Inflammatory macrophage treated with lipopolysaccharide for 1 hour (primary cell): ENCODE data around the gene DOK7.
"Not testable (repeated sequence)": the region's sequence is repeated elsewhere in the genome, so short reads cannot be mapped to it uniquely, and the experiment has no call there.

Experiments used
- DNase-seq, 2 donors: peaks; one replicate each; pipeline ENCODE4 v3.0.0-alpha.2; 2020 to 2022

Gene DOK7

DNA sequence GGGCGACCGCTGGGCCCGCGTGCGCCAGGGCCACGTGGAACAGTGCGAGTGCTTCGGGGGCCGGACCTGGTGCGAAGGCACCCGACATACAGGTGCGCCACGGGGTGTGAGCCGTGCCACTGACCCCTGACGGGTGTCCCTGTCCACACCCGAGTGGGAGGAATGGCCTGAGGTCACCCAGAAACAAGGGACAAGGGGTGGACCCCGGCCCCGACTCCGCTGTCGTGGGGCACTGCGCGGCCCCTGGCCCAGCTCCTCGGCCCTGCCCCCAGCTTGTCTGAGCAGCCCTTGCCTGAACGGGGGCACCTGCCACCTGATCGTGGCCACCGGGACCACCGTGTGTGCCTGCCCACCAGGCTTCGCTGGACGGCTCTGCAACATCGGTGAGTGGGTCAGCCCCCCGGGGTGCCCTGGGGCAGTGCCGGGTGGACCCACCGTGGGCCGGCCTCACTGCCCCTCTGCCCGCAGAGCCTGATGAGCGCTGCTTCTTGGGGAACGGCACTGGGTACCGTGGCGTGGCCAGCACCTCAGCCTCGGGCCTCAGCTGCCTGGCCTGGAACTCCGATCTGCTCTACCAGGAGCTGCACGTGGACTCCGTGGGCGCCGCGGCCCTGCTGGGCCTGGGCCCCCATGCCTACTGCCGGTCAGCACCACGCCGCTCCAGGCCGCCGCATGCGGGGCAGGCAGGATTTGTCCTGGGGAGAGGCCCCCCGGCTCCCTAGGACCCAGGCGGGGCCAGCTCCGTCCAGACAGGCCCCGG lies 18.6 kb upstream of the DOK7 start:
- DNase-seq: no peak

DNA sequence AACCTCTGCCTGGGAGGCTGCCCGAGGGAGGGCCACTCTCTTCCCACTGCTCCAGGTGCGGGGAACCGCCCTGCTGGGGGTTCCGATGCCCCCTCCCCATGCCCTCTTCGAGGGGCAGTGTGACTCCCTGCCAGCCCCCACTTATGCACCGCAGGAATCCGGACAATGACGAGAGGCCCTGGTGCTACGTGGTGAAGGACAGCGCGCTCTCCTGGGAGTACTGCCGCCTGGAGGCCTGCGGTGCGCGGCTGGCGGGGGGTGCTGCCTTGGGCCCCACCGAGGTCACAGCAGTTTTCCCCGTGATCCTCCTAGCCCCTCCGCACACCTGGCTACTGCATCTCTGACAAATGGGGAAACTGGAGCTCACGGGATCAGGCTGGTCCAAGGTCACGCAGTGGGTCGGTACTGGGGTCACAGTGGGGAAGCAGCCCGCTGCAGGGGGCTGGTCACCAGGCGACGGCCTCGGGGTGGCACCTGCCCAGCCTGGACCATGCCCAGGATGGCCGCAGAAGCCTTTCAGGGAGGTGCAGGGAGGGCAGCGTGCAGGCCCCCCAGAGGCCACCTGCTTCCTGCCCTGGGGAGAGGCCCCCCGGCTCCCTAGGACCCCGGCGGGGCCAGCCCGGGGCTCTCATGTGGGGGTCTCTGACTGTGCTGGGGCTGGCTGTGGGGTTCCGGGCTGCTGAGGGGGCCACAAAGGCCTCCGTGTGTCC lies 17.8 kb upstream of the DOK7 start:
- DNase-seq: no peak

DNA sequence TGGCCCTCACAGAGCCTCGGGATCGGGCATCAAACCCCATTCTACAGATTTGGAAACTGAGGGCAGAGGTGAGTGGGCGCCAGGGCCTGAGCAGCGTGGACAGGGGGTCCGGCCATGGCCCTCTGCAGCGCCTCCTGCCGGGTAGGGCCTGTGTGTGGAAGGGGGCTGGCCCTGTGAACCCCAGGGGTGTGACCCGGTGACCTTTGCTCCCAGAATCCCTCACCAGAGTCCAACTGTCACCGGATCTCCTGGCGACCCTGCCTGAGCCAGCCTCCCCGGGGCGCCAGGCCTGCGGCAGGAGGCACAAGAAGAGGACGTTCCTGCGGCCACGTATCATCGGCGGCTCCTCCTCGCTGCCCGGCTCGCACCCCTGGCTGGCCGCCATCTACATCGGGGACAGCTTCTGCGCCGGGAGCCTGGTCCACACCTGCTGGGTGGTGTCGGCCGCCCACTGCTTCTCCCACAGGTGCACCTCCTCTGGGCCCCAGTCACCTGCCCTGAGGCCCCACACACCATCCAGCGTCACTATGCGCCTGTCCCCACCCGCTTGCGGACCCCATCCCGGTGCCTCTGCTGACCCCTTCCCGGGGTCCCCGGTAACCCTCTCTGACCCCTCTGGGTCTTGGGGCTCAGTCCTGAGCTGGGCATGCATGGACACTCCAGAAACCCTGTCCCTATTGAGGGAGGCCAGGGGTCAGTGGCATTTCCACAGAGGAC lies 17.1 kb upstream of the DOK7 start:
- no peak for DNase-seq

DNA sequence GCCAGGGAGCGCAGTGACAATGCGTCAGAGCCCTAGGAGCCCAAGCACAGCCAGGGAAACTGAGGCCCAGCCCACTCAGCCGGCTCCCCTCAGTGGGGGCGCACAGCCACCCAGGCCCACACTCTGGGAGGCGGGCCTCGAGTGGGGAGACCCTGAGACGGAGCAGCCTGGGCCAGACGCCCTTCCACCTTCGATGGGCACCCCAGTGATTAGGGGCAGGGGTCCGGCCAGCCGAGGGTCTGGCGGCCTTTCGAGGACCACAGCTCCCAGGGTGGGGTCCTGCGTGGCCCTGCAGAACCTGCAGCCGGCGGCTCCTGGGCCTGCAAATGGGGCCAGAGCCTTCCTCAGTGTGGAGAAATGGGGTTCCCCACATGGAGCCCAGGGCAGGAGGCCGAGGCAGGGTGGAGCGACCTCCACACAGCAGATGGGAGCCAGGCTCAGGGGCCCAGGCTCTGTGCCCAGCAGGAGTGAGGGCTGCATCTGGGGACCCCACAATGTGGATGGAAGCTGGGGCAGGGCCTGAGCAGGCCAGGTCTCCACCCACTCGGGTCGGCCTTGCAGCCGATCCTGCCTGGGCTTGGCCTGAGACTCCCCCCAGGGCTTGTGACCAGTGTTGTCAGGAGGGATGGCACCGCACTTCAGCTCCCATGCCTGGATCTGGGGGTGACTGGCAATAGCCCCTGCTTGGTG lies 16.3 kb upstream of the DOK7 start:
- DNase-seq: no peak

DNA sequence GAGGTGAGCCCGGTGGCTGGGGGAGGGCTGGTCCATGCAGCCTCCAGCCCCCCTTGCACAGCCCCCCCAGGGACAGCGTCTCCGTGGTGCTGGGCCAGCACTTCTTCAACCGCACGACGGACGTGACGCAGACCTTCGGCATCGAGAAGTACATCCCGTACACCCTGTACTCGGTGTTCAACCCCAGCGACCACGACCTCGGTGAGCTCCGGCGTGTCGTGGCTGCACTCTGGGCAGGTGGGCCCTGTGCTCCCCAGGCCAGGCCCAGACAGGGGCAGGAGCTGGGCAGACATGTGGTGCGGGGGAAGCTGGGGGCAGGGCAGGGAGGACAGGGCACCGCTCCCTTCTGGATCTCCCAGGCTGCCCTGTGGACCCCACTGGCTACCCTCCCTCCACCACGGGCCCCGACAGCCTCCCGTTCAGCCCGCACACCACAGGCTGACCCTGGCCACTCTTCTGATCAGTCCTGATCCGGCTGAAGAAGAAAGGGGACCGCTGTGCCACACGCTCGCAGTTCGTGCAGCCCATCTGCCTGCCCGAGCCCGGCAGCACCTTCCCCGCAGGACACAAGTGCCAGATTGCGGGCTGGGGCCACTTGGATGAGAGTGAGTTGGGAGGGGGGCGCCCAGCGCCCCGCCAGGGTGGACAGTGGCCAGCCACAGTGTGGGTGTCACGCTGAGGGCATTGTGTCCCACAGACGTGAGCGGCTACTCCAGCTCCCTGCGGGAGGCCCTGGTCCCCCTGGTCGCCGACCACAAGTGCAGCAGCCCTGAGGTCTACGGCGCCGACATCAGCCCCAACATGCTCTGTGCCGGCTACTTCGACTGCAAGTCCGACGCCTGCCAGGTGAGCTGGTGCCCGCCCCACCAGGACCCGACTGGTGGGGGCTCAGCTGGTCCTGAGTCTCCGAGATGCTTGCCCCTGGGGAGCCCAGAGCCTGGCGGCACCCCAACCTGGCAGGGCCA lies 15.4 kb upstream of the DOK7 start:
- DNase-seq: no peak

DNA sequence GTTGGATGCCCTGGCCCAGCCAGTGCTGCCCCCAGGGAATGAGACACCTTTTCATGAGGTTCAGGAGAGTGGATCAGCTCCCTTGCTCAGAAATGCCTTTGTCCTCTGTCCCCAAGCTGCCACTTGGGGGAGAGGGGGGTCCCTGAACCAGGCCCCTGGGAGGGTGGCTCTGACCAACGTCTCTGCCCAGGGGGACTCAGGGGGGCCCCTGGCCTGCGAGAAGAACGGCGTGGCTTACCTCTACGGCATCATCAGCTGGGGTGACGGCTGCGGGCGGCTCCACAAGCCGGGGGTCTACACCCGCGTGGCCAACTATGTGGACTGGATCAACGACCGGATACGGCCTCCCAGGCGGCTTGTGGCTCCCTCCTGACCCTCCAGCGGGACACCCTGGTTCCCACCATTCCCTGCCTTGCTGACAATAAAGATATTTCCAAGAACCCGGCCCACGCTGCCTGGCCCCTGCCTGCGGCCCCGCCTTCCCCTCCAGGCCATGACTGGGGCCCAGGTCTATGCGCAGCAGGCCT lies 14.0 kb upstream of the DOK7 start:
- no peak for DNase-seq

DNA sequence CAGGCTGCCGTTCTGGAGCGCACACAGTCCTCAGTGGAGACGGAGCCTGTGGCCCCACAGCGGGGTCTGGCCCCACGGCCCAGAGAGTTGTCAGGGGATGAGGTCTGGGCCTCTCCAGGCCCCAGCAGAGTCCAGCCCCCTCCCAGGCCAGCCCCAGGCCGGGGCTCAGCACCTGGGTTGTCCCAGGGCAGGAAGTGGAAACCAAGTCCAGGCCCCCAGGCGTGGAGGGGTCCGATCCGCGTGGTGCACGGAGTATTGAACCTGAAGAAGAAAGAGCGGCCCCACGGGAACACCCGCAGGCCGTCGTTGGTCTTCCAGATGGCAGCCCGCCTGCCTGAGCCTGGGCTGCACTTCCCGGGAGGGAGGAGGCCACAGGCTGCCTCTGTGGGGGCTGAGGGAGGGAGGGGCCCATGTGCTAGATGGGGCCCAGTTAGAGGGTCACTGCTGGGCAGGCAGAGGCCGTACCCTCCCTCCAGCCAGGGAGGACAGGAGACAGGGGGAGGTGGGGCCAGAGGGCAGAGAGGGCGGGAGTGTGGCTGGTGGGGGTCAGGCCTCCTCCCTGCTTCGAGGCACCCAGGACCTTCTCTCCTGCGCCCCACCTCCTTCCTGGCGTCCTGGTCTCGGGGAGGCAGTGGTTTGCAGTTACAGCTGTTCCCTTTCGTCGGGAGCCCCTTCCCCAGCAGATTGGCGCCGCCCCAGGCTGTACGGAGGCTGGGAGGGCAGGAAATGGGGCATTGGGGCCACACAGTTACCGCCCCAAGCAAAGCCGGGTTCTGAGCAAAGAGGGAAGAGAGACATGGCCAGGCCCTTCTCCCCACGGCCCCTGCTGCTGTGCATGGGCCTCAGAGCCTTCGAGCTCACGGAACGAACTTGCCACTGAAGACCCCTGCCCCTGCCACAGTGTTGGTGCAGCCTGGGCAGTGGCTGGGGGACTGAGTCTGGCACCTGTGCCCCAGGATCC lies 13.3 kb upstream of the DOK7 start:
- DNase-seq: no peak

DNA sequence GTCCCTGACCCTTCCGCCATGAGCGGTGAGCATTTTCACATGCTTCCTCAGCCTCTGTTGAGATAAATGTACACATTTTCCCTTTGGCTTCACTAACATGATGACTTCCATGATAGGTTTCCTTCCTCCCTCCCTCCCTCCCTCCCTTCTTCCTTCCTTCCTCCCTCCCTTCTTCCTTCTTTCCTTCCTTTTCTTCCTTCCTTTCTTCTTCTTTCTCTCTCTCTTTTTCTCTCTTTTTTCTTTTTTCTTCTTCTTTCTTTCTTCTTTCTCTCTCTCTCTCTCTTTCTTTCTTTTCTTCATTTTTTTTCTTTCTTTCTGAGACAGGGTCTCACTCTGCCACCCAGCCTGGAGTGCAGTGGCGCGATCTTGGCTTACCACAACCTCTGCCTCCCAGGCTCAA lies 12.5 kb upstream of the DOK7 start:
- no peak for DNase-seq

DNA sequence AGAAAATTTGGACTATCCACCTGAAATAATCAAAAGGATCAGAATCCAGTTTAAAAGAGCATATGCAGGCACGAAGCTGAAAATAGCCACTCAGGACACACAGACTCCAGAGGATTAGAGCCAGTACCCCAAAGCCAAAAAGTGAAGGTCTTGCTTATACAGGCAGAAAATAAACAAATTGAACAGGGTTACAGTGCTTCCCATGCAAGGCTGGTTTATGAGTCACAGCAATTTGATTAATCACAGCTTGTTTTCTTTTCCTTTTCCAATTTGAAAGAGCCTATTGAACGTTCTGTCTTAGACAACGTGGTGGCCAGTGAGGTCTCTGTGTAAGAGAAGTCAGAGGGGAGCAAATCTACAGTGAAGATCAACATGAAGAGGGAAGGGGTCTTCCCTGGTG lies 11.2 kb upstream of the DOK7 start:
- no peak for DNase-seq

DNA sequence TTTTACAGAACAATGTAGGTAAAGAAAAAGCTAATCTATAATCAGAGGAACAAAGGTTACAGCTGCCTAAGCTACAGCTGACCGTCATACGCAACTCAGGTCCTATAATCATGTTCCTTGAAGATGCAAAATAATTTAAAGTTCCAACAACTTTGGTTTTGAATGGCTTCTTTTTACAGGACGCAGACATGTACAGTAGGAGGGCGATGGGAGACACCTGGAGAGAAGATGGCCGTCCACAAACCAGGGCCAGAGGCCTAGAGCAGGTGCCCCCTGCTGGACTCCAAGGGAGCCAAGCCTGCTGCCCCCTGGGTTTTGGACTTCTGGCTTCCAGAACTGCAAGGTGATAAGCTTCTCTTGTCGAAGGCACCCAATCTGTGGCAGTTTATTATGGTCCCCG lies 10.7 kb upstream of the DOK7 start:
- DNase-seq: no peak

DNA sequence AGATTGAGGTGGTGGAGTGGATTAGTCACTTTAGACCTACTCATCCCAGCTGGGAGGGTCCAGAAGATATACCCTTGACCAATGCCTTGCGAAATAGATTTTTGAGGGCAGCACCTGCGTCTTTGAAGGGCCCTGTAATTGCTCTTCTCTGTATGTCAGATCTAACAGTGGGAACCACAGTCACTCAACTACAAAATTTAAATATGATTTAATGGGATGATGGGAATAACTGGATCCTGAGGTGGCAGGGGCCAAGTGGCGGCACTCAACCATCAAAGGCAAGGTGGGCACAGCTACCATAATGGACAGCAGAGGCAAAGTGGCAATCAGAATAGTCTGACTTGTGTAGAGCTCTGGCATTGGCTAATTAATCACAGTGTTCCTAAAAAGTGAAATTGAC lies 7.5 kb upstream of the DOK7 start:
- not testable (repeated sequence) for DNase-seq

DNA sequence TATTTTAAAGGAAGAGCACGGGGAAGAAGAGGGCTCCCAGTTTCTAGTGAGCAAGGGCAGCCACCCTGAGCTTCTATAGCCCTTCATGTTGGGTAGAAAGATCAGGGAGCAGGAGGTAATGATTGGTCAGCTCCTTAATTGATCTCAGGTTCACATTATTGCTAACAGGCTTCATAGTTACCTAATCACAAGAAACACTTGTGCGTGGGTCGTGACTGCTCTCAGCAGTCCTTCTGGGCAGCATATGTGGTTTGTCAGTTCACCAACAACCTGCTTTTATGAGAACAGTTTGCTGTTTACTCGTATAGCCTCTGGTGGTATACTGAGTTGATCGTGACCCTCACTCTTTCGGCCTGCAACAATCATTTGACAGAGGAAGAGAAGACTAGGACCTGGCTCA lies 4.7 kb upstream of the DOK7 start:
- no peak for DNase-seq

DNA sequence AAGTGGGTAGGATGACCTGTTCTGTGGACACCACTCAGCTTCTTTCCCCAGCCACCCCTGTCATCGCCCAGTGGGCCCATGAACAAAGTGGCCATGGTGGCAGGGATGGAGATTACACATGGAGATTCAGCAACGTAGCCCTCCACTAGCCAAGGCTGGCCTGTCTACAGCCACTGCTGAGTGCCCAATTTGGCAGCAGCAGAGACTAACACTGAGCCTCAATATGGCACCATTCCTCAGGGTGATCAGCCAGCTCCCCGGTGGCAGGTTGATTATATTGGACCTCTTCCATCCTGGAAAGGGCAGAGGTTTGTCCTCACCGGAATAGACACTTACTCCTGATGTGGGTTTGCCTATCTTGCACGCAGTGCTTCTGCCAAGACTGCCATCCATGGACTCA lies 4.0 kb upstream of the DOK7 start:
- DNase-seq: not testable (repeated sequence)

DNA sequence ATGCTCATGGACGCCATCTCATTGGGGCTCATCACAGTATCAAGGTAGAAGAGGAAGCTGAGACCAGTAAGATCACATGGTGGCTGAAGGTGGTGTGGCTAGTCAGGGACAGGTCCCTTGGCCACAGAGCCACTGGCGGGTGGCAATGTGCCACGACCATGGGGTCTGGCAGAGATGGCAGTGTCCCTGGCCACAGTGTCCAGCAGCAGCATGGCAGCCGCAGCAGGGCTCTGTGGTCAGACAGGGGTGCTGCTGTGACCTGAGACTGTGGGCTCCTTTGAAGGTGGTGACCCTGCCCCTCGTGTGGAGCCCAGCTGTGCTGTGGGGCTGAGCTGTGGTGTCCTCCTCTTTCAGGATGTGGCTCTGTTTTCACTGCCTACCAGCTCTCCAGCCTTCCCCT lies 2.2 kb upstream of the DOK7 start:
- DNase-seq: no peak

DNA sequence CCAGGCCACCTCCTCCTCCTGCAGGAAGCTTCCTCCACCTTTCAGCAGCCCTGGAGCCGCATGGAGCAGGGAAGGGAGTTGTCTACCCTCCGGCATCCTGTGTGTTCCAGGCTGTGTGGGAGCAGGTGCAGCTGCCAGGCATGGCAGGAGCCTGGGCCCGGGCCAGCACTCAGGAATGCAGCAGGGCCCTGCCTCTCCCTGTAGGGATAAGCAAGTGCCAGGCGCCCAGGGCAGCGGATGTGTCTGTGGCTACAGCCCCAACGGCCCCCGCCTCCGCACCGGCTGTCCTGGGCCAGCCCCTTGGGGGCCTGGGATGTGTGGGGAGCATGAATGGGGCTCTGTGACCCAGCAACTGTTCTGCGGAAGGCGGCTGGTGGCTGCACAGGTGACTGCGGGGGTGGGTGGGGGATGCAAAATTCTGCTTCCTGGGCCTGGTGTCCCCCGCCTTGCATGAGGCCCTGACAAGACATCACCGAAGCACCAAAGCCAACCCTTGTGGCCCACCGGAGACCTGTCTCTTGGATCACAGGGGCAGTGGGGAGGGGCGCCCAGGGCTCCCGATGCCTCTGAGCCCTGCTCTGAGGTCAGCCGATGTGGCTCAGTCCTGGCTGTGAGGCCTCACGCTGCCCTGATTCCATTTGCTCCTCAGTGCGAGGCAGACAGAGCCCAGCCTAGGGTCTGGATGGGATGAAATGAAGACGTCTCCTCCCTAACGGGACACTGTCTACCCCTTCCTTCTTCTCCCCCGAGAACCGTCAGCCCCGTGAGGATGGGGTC lies 1.4 kb upstream of the DOK7 start:
- no peak for DNase-seq

DNA sequence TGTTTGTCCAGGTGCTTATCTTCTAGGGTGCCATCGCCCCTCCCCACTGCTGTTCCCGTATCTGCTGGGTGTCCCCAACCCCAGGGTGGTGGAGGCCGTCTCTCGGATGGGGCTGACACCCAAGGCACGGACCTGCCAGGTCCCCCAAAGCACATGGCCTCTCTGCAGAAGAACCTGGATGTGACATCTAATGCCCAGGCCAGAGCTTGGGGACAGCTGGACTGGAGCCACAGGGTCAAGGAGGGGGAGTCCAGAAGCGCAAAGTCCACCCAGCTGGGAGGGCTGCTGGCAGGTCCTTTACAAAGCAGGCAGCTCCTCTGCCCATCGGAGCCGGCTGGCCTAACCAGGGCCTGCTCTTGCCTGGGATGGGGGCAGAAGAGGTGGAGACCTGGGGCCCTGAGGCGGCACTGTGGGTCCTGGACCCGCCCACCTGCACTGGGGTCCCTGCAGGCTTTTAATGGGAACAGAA lies 751 bp upstream of the DOK7 start:
- DNase-seq: no peak

DNA sequence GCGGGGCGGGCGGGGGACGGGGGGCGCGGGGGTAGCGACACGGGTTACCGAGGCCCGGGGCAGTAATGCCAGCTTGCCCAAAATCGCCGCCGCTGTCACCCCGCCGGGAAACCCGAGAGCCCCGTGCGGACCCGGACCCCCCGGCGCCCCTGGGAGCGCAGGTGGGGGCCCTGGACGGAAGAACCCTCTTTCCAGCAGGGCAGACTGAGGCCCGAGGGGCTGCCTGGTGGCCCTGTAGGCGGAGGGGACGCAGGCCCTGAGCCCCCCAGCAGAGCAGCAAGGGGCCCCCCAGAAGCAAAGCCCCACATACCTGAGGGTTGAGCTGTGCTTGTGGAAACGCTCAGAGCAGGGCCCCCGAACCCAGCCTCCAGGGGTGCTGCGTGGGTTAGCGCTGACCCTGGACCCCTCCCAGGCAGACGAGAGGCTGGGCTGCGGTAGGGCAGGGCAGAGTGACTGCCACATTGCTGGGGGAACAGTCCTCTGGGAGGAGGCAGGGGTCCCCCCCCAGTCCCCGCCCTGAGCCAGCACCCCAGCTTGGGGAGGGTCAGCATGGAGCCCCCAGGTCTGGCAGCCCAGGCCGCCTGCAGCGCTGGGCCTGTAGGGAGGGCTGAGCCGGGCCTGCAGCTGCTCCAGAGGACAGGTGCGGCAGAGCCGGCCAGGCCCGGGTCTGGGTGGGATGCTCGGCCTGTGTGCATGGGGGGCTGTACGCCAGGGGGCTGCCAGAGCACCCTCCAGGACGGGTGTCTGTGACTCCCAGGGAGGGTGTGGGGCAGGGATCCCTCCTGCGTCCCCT lies 646 bp downstream of the DOK7 start:
- no peak for DNase-seq

DNA sequence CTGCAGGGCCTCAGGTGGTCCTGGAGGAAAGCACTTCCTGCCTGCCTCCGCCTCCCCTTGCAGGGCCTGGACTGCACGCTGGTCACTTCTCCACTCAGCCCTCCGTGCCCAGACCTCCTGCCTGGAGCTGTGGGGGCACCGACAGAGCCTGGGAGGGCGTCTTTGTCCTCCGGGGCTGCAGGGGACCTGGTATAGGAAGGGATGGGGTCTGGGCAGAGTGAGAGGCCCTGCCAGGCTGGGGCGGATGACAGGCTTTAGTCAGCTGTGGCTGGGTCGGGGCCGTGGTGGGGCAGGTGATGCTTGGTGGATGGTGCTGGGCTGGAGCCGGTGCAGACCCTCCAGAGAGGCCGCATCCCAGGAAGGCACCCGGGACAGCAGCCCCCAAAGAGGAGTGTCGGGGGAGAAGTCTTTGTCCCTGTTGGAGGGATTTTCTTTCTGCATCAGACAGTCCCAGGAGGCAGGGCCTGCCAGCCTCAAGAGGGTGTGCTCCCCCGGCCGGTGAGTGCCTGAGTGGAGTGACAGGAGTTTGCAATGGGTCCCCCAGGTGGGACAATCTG lies 1.3 kb downstream of the DOK7 start:
- no peak for DNase-seq
